NCI-H1092 treated with DMSO at 0.1 percent for 48 hours (cell line): ENCODE data around the gene ZNF609.

Experiments used
- DNase-seq: peaks from one replicate; lab custom pipeline; 2025; lab: John Stamatoyannopoulos, UW

The ZNF609 gene

DNA sequence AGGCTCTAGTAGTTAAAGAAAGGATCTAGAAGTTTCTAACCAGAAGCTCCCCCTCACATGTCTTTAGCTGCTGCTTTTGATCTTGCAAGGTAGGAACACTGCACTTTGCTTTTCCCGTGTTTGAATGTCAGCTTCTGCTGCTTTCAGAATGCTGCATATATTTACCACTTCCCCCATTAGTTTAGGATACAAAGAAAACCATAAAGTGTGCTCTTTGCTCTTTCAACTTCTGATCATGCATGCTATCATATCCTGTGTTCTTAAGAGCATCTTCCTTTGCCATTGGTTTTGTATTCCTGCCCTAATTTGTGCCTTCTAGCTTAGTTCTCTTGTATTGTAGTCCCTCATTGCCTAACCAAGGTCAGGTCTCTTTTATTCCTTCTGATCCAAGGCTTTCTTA lies 43.3 kb downstream of the ZNF609 start:
- DNase-seq = no peak

- DNase-seq = no peak
Measured at GRCh38 chr15:64507293-64507802, 47.0 kb downstream of the ZNF609 start.

- DNase-seq = no peak
Measured at GRCh38 chr15:64507845-64508244, 47.5 kb downstream of the ZNF609 start.

DNA sequence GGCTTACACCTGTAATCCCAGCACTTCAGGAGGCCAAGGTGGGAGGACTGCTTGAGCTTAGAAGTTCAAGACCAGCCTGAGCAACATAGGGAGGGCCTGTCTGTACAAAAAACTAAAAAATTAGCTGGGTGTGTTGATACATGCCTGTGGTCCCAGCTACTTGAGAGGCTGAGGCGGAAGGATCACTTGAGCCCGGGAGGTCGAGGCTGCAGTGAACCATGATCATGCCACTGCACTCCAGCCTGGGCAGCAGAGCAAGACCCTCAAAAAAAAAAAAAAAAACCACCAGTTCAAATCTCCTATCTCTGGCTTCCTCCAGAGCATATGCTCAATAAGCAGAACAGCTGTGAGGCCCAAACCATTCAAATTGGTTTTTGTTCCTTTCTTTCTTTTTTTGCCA lies 53.4 kb downstream of the ZNF609 start:
- DNase-seq = no peak

DNA sequence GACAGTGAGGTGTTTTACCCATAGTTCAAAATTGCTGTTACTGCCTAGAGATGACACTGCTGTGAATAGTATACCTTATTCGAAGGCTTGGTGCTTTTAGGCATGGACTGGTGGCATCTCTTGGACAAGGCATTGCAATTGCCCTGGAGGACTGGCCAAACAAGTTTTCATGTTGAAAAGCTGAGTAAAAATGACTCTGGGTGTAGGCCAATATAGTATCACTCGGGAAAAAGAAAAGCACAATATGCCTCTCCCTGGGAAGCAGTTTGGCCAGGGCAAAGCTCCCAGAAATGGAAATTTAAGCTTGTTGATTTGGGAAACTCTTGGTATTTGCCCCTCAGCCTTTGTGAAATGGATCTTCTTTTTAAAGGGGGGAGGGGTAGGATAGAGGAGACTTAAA lies 54.8 kb downstream of the ZNF609 start:
- DNase-seq = no peak

GRCh38 chr15:64515825-64516224 lies 55.4 kb downstream of the ZNF609 start:
- DNase-seq = no peak

GRCh38 chr15:64519897-64520296 lies 59.5 kb downstream of the ZNF609 start:
- DNase-seq = no peak

DNA sequence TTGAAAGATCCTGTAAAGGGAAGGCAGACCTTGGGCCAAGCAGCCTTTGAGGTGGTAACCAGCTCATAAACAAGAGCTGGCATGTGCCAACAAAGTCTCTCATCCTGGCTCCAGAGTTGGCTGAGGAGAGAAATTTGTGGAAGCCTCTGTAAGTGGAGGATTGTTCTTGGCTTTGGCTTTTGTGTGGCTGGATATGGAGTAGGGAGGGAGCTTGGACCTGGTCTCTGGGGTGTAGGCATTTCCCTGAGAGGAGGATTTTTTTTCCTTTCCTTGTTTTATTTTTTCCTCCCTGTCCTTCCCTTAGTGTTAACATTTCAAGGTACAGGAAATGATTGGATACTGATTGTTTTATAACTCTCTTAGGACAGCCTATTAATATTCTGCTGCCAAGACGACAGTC lies 60.8 kb downstream of the ZNF609 start:
- DNase-seq = no peak

DNA sequence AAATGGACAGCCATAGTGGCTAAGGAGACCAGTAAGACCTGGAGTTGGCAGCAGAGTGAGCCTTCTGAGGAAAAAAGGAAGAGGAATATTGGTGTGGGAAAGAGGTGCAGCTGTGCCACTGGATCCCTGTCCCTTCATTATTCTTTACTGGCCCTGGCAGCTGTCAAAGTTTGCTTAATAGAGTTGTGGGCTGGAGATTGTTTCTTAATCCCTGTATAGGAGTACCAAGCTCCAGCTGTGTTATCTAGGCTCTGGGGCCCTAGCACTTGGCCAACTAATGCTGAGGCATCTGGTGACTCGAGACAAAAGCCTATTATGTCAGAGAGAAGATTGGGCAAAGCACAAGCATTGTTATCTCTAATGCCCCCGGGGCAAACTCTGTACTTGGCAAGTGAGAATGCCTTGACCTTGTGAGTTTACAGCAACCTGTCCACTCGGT lies 61.4 kb downstream of the ZNF609 start:
- DNase-seq = no peak

DNA sequence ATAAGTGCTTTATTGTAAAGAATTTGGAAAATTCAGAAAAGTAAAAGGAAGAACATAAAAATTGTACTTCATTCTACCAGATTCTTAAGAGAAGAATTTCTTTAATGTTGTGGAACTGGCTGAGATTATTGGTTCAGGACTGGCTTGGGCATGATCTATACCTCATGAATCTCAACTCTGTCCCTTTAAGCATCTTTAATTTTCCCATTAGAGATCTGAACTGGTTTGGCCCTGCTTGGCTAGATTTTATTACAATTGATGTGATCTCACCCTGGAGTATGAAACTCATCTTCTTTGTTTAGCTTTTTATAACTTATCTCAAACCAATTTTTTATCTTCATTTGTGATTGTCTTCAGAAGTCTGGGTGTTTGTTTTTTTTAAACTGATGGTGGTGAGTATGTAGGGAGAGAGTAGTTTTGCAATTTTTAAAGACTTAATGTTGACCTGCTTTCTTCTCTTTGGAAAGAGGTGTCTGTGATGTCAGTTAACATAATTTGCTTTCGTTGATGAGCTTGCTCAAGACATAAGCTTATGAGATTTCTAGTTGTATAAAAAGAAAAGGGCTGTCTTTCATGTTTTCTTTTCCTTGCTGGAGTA lies 61.9 kb downstream of the ZNF609 start:
- DNase-seq = no peak

- no peak for DNase-seq
Measured at GRCh38 chr15:64523240-64523639, 62.9 kb downstream of the ZNF609 start.

DNA sequence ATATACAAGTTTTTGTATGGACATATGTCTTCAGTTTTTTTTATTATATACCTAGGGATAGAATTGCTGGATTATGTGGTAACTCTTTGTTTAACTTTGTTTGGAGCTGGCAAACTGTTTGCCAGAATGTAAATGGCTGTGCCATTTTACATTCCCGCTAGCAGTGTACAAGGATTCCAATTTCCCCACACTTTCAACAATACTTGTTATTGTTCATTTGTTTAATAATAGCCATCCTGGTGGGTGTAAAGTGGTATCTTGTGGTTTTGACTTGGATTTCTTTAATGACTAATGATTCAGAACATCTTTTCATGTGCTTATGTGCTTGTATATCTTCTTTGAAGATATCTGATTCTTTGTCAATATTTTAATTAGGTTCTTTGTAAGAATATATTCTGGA lies 64.4 kb downstream of the ZNF609 start:
- DNase-seq = no peak

- no peak for DNase-seq
Measured at GRCh38 chr15:64525828-64526530, 65.6 kb downstream of the ZNF609 start.

DNA sequence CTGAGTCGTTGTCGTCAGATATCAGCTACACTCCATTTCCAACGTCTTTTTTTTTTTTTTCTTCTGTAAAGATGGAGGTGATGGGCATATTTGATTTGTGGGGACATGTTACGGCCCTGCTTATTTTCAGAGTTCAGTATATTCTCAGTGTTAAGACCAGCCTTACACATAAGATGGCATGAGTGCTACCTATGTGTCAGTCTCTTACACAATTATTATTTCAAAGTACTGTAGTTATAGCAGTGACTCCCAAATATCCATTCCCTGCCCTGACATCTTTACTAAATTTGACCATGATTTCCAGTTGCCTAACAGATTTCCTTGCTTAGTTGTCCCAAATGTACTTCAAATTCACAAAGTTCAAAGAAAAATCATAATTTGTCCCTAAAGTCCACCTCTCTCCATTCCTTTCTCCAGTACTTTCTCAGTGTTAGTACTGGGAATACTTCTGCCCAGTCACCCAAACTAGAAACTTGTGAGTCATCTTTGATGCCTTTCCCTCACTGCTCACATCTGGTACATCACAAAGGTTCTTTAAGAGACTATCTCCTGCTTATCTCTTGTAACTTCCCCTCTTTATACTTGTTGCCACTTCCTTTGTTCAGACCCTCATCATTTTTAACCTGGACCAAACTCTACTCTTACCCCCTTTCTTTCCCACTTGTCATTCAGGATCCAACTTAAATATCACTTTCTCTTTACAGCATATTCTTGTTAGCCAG lies 67.0 kb downstream of the ZNF609 start:
- DNase-seq = no peak

DNA sequence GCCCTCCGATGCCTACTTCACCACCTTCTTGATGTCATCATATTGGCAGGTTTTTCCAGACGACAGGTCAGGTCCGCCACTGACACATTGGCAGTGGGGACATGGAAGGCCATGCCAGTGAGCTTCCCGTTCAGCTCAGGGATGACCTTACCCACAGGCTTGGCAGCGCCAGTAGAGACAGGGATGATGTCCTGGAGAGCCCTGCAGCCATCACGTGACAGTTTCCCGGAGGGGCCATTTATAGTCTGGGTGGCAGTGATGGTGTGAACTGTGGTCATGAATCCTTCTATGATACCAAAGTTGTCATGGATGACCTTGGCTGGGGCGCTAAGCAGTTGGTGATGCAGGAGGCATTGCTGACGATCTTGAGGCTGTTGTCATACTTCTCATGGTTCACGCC lies 68.5 kb downstream of the ZNF609 start:
- no peak for DNase-seq

DNA sequence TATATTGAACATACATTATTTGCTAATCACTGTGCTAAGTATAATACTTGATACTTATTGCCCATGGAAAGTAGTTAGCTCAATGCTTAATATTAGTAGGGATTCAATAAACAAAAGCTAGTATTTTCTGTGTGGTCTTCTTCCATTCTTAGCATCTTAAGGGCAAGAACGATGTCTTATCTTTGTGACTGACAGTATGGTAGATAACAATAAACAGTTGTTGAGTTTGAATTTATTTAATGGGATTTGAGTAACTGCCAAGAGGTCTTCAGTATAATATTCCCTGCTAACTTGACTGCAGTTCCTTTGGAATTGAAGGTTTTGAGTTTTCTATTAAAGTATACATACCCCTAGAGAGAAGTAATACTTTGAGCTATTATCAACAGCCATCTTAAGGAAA lies 70.1 kb downstream of the ZNF609 start:
- DNase-seq = no peak

GRCh38 chr15:64530918-64531317 lies 70.5 kb downstream of the ZNF609 start:
- no peak for DNase-seq

- no peak for DNase-seq
Measured at GRCh38 chr15:64532521-64533315, 72.3 kb downstream of the ZNF609 start.

DNA sequence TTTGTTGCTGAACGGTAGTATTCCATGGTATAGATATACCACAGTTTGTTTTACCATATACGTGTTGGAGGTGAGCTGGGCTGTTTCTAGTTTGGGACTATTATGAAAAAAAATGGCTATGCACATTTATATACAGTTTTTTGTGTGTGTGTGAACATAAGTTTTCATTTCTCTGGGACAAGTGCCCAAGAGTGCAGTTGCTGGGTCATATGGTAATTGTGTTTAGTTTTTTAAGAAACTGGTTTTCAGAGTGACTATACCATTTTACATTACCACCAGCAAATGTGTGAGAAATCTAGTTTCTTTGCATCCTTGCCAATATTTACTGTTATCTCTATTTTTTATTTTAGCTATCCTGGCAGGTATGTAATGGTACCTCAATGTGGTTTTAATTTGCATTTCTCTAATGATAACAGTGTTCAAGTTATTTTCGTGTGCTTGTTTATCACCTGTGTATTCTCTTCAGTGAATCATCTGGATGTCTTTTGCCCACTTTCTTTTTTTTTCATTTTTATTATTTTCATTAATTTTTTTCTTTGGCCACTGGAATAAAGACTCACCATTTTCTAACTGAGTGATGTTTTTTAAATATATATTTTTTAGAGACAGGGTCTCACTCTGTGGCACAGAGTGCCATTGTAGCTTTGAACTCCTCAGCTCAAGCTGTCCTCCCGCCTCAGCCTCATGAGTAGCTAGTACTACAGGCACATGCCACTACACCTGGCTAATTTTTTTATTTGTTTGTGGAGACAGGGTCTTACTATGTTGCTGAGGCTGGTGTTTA lies 75.3 kb downstream of the ZNF609 start:
- DNase-seq = no peak

- no peak for DNase-seq
Measured at GRCh38 chr15:64536244-64536836, 76.0 kb downstream of the ZNF609 start.

GRCh38 chr15:64542091-64542490 lies 81.7 kb downstream of the ZNF609 start:
- no peak for DNase-seq
